Activated T-cell treated with anti-CD3 and anti-CD28 coated beads for 48 hours (primary cell): ENCODE data around the gene COX4I2.
"Not testable (repeated sequence)": the region's sequence is repeated elsewhere in the genome, so short reads cannot be mapped to it uniquely, and the experiment has no call there.

ENCODE experiments used
- DNase-seq: peaks from one replicate; pipeline ENCODE4 v3.0.0-alpha.2; 2020; ENCODE audit warnings: low read depth

Gene COX4I2

DNA sequence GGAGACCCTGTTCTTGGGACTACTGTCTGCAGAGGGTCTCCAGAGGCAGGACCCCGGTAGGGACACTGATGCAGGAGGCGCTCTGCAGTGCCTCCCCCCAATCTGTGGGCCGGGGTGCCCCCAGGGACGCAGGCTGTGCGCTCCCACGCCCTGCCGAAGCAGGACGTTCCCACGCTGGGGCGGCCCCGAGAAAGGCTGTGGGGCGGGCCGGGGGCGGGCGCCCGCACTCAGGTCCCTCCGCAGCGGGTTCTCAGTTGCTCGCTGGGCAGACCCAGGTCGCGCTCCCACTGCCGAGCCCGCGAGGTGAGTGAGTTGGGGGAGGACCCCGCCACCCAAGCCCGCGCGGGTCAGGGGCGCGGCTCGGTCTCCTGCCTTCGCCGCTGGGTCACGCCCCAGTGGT lies at the start of gene COX4I2:
TSS of gene COX4I2 (plus strand) at position 253 of the 400 bp plus-strand sequence. CDS start 1,106 bp downstream, outside the sequence.
- no peak for DNase-seq

DNA sequence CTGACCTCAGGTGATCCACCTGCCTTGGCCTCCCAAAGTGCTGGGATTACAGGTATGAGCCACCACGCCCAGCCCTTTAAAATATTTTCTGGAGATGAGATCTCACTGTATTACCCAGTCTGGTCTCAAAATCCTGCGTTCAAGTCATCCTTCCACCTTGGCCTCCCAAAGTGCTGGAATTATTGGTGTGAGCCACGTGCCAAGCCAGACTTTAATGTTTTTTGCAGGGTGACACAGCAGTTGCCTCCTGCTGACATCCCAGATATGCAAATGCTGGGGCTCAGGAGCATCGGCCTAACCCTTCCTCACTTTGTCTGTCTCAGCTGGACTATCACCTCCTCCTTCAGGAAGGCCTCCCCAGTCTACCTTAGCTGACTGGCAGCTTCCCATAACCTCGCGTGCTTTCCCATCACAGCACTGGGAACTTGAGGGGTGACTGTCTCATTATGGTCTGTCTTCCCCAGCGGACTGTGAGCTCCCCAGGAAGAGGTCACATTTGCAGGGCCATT lies 46.9 kb upstream of the COX4I2 start:
- no peak for DNase-seq

DNA sequence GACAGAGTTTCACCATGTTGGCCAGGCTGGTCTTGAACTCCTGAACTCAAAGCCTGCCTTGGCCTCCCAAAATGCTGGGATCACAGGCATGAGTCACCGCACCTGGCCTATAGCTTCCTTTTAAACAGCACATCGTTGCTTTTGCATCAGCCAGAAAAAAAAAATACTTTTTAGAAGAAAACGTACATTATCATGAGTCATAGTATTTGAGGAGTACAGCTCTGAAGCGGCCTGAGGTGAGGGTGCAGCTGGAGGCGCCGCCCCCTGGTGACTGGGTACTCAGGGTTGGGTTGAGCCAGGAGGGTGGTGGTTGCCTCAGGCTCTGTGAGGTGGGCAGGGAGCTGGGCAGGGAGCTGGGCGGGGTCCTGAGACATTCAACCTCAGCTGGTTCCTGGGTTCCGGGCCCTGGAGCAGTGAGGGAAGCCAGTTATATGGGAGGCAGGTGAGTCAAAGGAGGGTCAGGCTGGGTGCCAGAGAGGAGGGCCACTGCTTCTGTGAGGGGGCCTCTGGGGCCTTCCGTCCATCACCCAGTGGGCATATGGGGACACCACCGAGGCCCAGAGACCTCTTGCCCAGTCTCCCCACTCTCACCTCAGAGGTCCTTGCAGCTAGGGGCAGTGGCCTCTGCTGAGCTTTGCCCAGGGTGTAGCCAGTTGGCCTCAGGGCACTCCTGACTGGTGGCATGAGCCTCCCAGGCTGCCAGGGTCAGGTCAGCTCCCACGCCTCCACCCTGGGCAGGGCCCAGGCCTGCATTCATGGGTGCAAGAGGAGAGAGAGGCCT lies 44.3 kb upstream of the COX4I2 start:
- peak; percentile 41 for DNase-seq

DNA sequence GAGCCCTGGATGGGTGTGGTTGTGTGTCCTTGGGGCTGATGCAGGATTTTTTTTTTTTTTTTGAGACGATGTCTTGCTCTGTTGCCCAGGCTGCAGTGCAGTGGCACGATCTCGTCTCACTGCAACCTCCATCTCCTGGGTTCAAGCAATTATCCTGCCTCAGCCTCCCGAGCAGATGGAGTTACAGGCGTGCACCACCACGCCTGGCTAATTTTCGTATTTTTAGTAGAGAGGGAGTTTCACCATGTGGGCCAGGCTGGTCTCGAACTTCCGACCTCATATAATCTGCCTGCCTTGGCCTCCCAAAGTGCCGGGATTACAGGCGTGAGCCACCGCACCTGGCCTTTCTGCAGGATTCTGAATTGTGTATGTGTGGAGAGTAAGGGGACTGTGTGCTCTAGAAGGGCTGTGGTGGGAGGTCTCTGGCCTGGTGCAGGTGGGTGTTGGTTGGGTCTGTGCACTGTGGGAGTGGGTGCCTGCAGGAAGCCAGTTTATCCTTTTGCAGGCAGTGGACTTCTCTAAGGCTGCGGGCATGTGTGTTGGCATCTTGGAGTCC lies 43.6 kb upstream of the COX4I2 start:
- no peak for DNase-seq

DNA sequence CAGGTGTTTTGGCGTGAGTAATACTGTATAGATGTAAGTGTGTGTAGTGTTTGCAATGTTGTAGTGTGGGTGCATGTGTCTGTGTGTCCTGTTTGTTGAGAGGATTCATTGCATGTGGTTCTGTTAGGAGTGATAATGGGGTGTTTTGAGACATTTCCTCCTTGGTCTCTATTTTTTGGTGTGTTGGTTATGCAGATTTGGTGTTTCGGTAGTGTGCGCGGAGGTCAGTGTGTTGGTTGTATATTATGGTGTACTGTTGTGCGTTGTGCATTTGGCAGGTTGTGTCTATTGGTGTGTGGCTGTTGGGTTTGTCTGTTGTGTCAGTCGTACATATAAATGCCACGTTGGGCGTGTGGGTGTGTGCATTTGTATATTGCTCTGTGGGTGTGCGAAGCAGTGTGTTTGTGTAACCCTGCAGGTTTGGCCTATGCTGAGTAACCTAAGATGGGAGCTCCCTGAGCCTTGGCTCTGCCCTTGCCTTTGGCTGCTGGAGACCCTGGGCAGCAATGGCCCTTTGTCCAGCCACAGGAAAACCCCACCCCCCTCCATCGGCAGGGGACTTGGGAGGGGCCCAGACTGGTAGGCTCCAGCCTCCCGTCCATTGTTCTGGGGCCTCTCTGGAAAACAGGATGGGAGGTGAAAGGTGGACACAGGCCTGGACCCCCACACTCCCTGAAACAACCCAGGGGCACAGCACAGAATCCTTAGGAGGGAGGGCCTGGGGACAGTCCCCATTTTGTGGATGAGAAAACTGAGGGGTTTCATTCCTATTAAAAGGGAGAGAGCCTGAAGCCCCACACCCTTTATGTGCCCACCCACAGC lies 42.9 kb upstream of the COX4I2 start:
- DNase-seq: no peak

DNA sequence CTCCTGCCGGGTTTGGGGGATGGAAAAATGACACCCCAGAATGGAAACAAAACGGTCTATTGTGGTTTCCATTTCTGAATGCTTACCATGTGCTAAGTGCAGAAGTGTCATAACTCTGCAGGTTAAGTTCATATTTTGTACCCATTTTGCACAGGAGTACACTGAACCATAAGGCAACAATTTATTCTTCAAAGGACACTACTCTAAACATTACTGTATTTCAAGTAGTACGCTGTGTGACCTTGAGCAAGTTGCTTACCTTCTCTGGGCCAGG lies 42.4 kb upstream of the COX4I2 start:
- DNase-seq: no peak

DNA sequence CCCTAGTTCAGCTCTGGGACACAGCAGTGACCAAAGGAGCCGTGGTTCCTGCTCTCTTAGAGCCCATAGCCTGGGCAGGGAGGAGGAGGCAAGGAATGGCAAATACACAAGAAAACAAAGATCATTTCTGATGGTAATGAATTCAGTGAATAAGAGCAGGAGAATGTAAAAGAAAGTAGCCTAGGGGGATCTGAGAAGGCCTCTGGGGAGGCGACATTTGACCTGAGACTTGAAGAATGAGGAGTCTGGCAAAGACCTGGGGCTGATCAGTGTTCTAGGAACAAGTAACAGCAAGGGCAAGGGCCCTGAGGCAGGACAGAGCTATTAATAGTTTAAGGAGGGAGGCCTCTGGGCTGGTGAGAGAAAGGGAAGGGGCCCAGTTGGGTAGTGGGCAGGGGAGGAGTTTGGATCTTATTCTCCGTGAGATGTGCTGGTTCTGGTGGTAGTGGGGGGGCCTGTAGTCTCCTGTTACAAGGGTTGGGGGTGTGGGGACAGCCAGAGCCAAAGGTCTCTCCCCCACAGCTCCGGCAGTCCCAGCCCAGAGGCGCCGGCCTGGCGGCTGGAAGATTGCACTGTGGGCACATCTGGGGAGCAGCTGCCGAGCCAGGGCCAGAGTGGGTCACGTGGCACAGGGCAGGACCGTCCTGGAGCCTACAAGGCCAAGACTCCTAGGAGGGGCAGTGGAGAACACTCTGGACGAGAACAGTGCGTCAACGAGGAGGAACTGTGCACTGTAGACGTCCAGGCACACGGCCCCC lies 41.9 kb upstream of the COX4I2 start:
- no peak for DNase-seq

DNA sequence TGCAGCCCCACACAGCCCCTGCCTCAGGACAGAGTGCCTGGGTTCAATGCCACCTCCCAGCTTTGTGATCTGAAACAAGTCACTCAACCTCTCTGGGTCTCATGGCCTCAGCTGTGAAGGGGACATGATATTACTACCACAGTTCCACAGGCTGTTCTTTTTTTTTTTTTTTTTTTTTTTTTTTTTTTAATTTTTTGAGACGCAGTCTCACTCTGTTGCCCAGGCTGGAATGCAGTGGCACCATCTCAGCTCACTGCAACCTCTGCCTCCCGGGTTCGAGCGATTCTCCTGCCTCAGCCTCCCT lies 41.3 kb upstream of the COX4I2 start:
- not testable (repeated sequence) for DNase-seq

DNA sequence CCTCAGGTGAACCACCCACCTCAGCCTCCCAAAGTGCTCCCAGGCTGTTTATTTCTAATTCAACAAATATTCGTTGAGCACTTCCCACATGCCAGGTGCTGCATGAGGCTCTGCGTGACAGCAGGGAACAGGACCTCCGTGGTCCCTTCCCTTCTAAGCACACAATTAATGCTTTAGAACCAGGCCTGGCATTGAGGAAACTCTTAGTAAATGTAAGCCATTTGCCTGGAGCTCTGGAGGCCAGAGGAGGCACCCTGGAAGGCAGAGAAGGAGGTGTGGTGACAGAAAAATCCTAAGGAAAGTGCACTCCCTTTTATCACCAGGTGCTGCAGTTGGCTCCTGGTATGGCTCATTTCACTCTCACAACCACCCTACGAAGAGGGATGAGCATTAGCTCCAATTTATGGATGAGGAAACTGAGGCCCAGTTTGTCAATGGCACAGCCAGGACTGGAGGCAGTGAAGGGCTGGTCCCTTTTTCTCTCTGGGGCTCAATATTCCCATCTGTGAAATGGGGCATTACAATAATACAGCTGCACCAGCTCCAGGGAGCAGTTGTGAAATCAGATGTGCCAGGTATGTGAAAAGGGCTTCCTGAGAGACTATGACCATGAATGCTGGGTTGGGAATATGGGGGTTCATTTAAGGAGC lies 40.8 kb upstream of the COX4I2 start:
- DNase-seq: no peak

DNA sequence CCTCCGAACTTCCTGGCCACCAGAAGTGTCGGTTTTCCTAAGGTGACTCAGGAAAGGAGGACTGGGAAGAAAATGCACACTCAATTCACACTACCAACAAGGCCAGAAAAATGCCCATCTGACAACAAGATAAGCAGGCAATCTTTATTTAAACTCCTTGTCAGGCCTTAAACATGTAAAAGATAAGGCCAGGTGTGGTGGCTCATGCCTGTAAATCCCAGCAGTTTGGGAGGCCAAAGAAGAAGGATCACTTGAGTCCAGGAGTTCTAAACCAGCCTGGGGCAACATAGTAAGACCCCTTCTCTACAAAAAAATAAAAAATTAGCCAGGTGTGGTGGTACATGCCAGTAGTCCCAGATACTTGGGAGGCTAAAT lies 40.2 kb upstream of the COX4I2 start:
- DNase-seq: no peak

DNA sequence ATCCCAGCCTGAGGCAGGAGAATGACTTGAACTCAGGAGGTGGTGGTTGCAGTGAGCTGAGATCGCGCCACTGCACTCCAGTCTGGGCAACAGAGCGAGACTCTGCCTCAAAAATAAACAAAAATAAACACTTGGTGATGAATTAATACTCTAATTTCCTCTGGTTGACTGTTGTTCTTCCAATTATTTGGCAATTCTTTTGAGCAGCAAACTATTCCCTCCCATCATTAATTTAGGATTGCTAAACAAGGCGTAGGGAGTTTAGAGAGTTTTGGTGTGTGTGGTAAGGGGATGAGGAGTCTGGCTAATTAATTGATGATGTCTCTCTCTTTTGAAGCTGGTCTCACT lies 35.3 kb upstream of the COX4I2 start:
- no peak for DNase-seq

DNA sequence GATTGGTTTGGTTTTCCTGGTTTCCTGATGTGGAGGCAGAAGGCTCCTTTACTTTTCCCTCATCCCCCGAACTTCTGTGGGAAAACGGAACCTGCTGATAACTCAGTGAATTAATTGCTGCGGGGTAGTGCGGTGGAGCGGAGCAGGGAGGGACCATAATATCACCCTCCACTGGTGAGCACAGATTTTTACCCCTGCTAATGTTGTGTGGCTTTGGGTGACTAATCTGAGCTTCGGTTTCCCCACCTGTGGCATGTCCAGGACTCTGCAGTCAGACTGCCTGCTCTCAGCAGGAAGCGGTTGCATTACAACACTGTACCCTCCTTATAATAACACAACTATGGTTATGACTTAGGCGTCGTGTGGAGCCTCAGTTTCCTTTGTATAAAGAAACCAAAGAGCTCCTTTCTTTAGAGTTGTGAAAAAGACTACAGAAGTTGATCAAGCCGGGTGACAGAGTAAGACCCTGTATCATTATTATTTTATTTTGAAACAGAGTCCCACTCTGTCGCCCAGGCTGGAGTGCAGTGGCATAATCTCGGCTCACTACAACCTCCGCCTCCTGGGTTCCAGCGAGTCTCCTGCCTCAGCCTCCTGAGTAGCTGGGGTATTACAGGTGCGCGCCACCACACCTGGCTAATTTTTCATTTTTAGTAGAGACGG lies 34.8 kb upstream of the COX4I2 start:
- DNase-seq: peak; percentile 46

DNA sequence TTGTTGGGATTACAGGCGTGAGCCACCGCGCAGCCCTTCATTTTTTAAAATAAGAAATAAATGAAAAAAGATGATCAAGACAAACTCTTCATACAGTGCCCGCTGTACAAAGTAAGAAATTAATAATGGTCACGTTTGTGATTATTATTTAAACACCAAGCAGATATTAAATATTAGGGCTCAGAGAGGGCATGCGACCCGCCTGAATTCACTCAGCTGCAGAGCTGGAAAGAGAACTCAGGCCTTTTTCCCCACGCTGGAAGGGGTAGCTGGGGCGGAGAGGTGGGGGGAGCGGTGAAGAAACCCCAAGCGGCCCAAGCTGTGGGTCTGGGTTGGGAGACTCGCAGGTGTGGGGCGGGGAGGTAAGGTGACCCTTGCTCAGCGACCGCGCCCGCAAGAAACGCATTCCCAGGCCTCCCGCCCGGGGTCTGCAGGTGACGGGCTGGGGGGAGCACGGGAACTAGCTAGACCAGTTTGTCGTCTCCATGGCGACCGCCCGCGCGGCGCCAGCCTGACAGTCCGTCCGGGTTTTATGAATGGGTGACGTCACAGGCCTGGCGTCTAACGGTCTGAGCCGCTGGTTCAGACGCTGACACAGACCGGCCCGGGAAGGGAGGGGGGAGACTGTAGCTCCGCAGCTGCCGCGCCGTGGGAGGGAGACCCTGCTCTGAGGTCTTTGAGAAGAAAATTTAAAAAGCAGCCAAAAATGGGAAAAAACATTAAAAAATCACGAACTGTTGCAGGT lies 33.7 kb upstream of the COX4I2 start:
- DNase-seq: peak; percentile 73

DNA sequence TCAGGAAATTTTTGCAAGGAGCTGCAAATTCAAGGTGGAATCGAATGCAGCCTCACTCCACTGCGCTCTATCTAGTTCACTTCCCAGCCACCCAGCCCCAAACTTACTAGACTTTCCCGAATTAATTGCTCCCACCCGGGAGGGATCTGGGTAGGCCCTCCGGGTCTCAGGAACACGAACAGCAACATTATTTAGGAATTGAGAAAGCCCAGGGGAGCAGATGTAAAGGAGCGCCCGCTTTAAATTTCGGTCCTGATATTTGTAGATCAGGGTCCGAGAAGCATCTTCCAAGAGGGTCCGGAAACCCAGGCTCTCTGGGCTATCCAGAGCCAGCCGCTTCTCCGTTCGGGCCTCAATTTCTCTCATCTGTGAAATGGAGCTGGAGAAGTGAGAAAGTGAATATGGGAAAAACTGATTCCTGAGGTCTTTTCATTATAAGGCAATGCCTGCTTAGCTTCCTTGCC lies 33.1 kb upstream of the COX4I2 start:
- DNase-seq: no peak

DNA sequence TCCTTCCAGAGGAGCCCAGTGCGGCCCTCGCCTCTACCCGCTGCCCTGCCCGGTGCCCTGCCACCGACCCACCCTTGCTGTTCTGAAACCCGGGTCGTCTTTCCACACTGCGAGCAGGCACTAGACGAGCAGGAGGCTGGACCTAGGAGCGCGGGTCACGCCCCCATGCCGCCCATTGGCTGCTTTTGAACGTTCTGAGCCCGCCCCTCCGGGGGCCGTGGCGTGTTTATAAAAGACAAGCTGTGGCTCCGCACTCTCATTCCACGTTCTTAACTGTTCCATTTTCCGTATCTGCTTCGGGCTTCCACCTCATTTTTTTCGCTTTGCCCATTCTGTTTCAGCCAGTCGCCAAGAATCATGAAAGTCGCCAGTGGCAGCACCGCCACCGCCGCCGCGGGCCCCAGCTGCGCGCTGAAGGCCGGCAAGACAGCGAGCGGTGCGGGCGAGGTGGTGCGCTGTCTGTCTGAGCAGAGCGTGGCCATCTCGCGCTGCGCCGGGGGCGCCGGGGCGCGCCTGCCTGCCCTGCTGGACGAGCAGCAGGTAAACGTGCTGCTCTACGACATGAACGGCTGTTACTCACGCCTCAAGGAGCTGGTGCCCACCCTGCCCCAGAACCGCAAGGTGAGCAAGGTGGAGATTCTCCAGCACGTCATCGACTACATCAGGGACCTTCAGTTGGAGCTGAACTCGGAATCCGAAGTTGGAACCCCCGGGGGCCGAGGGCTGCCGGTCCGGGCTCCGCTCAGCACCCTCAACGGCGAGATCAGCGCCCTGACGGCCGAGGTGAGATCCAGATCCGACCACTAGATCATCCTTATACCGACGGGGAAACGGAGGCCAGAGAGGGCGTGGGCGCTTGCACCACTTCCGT lies 32.4 kb upstream of the COX4I2 start, which contains the start of gene ID1:
TSS of gene ID1 (plus strand) at position 259 of the 871 bp plus-strand sequence. CDS start at position 358, 99 bp downstream.
- peak; percentile 82 for DNase-seq

DNA sequence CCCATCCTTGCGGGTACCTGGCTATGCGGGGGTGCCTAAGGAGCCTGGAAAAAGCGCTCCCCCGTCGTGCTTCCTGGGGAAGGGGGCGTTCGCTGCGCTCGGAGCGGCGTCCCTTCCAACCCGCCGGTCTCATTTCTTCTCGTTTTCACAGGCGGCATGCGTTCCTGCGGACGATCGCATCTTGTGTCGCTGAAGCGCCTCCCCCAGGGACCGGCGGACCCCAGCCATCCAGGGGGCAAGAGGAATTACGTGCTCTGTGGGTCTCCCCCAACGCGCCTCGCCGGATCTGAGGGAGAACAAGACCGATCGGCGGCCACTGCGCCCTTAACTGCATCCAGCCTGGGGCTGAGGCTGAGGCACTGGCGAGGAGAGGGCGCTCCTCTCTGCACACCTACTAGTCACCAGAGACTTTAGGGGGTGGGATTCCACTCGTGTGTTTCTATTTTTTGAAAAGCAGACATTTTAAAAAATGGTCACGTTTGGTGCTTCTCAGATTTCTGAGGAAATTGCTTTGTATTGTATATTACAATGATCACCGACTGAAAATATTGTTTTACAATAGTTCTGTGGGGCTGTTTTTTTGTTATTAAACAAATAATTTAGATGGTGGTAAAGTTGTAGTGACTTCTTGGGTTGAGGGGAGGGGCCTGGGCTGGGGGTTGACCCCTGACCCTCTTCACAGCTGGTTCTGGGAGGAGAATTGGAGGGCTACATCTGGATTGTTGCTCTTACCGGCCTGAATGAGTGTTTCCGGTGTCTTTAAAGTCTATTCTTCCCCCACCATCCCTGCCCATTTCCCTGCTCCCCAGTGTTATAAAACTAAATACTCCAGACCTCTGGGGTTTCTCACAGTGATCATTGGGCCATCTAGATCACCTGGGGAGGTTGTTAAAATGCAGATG lies 31.6 kb upstream of the COX4I2 start:
- DNase-seq: no peak

DNA sequence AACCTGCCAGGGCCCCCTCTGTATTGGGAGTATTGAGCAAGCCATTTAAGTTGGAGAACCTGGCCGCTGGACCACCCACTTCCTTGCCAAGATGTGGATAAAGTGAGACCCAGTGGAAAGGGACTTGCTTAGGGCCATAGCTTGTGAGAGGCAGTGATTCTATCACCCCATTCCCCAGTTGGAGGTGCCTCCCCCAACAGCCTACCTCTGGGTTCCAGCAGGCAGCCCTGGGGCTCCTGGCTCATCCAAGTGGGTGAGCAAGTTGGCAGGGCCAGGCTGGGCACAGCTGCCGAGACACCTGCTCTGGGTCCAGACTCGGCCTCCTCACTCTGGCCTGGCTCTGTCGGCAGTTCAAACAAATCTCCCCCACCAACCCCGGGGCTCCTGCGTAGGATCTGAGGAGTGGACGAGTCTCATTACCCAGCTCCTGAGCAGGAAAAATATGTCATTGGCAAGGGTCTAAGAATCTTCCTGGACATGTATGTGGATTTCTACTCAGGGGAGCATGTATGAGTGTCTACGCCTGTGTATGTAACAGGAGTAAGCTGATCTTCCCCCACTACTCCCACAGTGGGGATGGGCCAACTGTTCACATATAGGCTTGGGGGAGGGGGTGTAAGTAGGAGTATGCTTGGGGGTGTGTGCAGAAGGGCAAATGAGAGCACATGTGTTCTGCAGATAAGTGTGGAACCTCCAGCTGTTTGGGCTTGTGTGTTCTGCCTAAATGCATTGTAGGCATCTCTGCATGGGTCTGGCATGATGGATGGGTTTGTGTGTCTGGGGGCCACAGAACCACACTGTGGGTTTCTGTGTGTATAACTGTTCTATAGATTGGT lies 30.7 kb upstream of the COX4I2 start:
- no peak for DNase-seq
